LoVo (cell line): ENCODE results near the gene SNX1.

Experiments used
- DNase-seq: peaks from one replicate; pipeline ENCODE4 v3.0.0-alpha.2; 2016; ENCODE audit warnings: low spot score

Gene SNX1

GRCh38 chr15:64163659-64164362 lies 68.0 kb downstream of the SNX1 start:
- DNase-seq = no peak

DNA sequence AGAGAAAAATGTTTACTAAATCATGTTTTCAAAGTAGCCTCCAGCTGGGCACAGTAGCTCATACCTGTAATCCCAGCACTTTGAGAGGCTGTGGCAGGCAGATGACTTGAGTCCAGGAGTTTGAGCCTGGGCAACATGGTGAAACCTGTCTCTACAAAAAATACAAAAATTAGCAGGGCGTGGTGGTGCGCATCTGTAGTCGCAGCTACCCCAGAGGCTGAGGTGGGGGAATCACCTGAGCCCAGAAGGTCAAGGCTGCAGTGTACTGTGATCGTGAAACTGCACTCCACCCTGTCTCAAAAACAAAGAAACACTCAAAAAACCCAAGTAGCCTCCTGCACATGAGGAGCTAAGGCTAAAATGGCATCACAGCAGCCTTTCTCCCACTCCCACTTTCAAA lies 68.7 kb downstream of the SNX1 start:
- no peak for DNase-seq

DNA sequence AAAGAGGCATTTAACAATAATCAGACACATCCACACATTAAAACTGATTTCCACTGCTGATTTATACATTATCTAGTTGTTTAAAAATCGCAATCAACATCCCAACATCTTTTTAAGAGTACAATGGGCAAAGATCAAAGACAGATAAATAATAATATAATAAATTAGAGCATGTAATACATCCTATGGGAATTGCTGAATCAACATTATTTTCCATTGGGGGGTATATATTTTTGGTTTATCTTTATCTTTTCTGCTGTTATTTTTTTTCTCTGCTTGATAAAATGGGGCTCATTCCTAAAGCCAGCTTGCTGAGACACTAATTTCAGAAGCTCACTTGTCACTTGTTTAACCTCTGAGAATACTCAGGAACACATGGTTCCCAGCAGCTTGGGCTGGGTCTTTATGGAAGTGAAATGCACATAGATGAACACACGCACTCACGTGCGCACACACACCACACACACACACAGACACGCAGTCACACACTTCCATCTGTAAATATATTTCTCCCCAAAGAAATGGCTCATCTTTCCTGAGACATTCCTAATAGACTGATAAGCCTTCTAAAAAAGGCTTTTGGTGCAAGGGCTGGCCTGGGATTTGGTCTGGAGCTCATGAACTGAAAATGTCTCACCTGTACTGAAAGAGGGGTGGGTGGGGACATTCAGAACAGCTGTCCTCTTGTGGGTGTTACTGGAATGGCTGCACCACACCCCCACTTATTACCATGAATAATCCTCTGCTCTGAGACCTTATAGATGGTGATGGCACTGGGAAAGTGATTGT lies 70.5 kb downstream of the SNX1 start:
- DNase-seq = no peak

DNA sequence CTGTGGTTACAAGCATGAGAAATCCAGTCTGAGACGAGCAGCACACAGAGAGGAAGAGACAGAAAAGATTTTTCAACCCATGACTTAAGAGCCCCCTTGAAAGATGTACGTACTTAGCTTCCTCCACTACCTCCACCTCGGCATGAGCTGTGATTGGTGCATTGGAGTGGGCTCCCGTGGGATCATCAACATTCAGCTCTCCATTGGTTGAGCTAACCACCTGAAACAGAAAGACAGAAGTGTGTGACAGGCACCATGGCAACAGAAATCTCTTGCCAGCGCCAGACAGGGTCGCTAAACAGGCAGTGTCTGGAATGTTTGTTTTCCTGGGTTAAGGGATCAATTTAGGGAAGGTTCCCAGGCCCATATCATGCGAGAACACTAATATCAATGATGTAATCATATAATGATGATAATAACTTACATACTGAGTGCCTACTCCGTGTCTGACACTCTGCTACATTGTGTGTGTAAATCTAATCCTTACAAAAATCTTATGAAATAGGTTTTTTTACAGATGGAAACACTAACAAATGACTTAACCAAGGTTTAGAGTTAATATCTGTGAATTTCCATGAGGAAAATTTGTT lies 84.5 kb downstream of the SNX1 start:
- DNase-seq = no peak

DNA sequence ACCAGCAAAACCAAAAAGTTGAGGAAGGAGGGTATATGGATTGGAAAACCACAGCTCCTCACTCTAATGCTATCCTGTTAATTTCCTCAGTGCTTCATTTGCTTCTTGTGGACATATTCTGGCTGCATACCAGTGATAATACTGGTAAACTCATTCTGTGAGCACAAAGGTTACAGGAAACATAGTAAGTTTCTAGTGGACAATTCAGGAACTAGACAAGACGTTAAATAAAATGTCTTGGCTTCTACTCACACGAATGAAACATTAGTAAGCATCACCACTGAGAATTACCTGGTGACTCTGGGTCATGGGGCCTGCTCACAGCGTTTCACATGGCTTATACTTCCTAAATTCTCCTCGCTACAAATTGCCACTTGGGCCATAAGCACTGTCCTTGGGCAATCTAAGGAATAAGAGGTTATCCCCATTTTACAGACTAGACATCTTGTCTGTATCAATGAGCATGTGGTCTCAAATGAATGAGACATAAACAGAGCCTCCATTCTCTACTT lies 87.1 kb downstream of the SNX1 start:
- DNase-seq = no peak

DNA sequence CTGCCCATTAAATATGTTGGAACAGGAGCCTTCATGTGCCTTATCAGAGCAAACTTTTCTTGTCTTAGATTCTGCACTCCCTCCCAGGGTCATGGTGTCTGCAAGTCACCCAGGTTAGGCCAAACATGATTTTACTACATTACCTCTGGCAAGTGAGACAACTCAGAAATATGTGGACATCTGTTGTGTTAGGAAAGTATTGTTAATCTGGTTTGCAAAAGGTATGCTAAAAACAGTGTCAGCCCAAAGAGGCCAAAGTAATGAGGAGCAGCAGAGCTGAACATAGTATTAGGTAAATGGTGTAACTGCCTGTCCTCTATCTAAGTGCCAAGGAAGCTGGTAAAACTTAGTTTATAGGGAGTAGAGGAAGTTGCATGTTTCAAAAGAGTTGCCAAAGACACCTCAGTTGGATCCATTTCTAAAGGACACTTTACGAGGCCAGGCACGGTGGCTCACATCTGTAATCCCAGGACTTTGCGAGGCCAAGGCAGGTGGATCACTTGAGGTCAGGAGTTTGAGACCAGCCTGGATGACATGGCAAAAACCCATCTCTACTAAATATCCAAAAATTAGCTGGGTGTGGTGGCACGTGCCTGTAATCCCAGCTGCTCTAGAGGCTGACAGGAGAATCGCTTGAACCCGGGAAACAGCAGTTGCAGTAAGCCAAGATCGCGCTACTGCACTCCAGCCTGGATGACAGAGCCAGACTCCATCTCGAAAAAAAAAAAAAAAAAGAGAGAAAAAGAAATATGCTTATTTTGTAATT lies 89.5 kb downstream of the SNX1 start:
- no peak for DNase-seq

- no peak for DNase-seq
Measured at GRCh38 chr15:64187396-64188191, 91.8 kb downstream of the SNX1 start.
